PC-3 (cell line): ENCODE data around the gene TXNIP. TPM values are rescaled to one million over a fixed set of nuclear protein-coding genes. Genes with fewer than 3 reads are reported as not detected.
A peak's percentile ranks its signal among the peaks of the same experiment; 100 is the strongest.

ENCODE experiments used
- ATAC-seq: fragments of 200-7000 bp; cut with Tn5 transposase; 2 replicates; pipeline ENCODE4 v1.9.1; 2020; ENCODE audit warnings: mild to moderate bottlenecking, moderate library complexity
- BruUV-seq: library from RNA; stranded (reverse); fragments of 400-500 nt; replicated peaks from 2 replicates; lab custom pipeline; 2021; lab: Mats Ljungman, UMichigan
- CTCF ChIA-PET: fragments of 300-600 bp; sonication (Branson Sonifier 250); formaldehyde crosslinking; loops from one replicate; lab custom pipeline; 2022; ENCODE audit warnings: antibody characterized with exemption; lab: Charles Lee
- POLR2A ChIA-PET: fragments of 300-600 bp; sonication (Branson Sonifier 250); formaldehyde crosslinking; loops from one replicate; lab custom pipeline; 2022; ENCODE audit warnings: antibody characterized with exemption; ENCODE audit not compliant: unreplicated experiment; lab: Charles Lee
- DNase-seq: peaks from one replicate; pipeline ENCODE4 v3.0.0-alpha.2; 2015
- H2AFZ ChIP-seq: fragments of 300-600 bp; sonication (generic); 2 replicates; pipeline ENCODE4 v1.6.0; 2016; ENCODE audit warnings: antibody characterized with exemption, low read length
- H3F3A ChIP-seq: fragments of 300-600 bp; sonication (generic); one replicate; pipeline ENCODE4 v1.6.0; 2017; ENCODE audit warnings: antibody characterized with exemption, low read length, control low read depth, mild to moderate bottlenecking; ENCODE audit not compliant: unreplicated experiment
- H3K27ac ChIP-seq: fragments of 300-600 bp; sonication (generic); 2 replicates; pipeline ENCODE4 v1.5.1; 2016; ENCODE audit warnings: mild to moderate bottlenecking, low read length
- H3K27me3 ChIP-seq: fragments of 300-600 bp; sonication (generic); 2 replicates; pipeline ENCODE4 v1.6.1; 2016; ENCODE audit warnings: low read length, mixed read lengths
- H3K36me3 ChIP-seq: fragments of 300-600 bp; sonication (generic); 2 replicates; pipeline ENCODE4 v1.6.1; 2016; ENCODE audit warnings: low read depth, mixed run types, low read length, mixed read lengths
- H3K4me1 ChIP-seq: fragments of 300-600 bp; sonication (generic); 2 replicates; pipeline ENCODE4 v1.5.1; 2016; ENCODE audit warnings: low read length; ENCODE audit not compliant: insufficient read depth
- H3K4me2 ChIP-seq: fragments of 300-600 bp; sonication (generic); 2 replicates; pipeline ENCODE4 v1.6.0; 2016; ENCODE audit warnings: low read length
- H3K4me3 ChIP-seq: fragments of 300-600 bp; sonication (generic); 2 replicates; pipeline ENCODE4 v1.5.1; 2016; ENCODE audit warnings: mild to moderate bottlenecking, low read length, mixed read lengths
- H3K79me2 ChIP-seq: fragments of 300-600 bp; sonication (generic); 2 replicates; pipeline ENCODE4 v1.6.1; 2017; ENCODE audit warnings: low read length, mixed read lengths
- H3K9ac ChIP-seq: fragments of 300-600 bp; sonication (generic); 2 replicates; pipeline ENCODE4 v1.6.0; 2016; ENCODE audit warnings: mild to moderate bottlenecking, low read length
- H3K9me2 ChIP-seq: fragments of 300-600 bp; sonication (generic); replicated peaks from 2 replicates; pipeline ENCODE4 v1.6.1; 2016; ENCODE audit warnings: mixed run types, low read length, mixed read lengths
- H3K9me3 ChIP-seq: fragments of 300-600 bp; sonication (generic); 2 replicates; pipeline ENCODE4 v1.6.1; 2016; ENCODE audit warnings: low read length, mixed read lengths
- H4K20me1 ChIP-seq: fragments of 300-600 bp; sonication (generic); 2 replicates; pipeline ENCODE4 v1.6.1; 2016; ENCODE audit warnings: low read length, mixed read lengths
- EZH2 ChIP-seq: fragments of 300-600 bp; sonication (generic); IDR thresholded peaks from one replicate; pipeline ENCODE4 v1.6.1; 2017; ENCODE audit warnings: antibody characterized with exemption, mild to moderate bottlenecking, low read length; ENCODE audit not compliant: unreplicated experiment
- EZH2phosphoT487 ChIP-seq: fragments of 300-600 bp; sonication (generic); IDR thresholded peaks from 2 replicates; pipeline ENCODE4 v1.6.1; 2018; ENCODE audit warnings: mild to moderate bottlenecking, antibody characterized with exemption, low read length, borderline replicate concordance
- intact Hi-C: fragments of 100-400 bp; cut with micrococcal nuclease; formaldehyde crosslinking; loops from 2 replicates; pipeline ENCODE4 v1.9.0; 2023
- total RNA-seq: library from RNA; depleted of rRNA; stranded (reverse); fragments of >200 nt; gene quantifications from 2 replicates; pipeline ENCODE4 v1.2.3, GENCODE V29; 2014
- TF ChIP-seq, protein P1 (sequence below): fragments of 300-600 bp; sonication (generic); conservative IDR thresholded peaks from 2 replicates; pipeline ENCODE4 v1.5.1; 2017; ENCODE audit warnings: antibody characterized with exemption, low read depth, mild to moderate bottlenecking, low read length

The TXNIP gene
- total RNA-seq, 1 experiment from 2014 or later = 45.3 TPM

DNA sequence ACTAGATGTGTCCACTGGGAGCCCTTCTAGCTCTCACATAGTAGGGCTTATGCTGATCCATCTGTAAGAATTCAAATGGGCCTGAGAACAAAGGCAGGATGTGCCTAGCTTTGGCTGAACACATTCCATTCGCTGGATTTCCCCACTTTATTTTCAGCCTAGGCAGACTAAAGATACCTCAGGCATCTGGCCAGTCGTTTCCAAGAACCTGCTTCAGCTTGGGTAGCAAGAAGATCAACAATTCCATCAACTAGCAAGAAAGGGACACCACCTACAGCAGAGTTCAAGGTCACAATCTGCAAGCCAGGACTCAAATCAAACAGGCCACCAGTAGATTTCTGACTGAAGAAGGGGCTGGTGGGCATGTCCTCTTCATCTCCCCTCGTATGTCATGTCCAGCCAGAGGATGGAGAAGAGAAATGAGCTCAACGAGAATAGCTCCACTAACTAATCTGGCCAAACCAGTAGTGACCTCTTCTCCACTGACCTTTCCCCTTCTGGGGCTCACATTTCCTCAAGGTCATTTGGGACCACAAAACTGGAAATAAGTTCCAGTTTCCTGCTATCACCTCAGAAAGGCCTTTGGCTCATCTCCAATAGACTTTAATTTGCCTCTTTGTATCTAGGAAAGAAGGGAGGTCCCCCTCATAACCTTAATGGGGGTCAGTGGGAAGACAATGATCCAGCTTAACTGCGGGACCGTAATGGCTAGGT, 14.2 kb downstream of the TXNIP start:
- Histone ChIP-seq H3K36me3 (no peaks in the 10 kb centered on the region), H3K4me1 (peaks cover 64% of the 10 kb centered on the region), H3K9me3 (no peaks in the 10 kb centered on the region), H3K4me3 (no peak overlapping the region), H2AFZ (no peak overlapping the region), H3K4me2 (no peak overlapping the region), H3K27ac (no peak overlapping the region), H3K9ac (no peak overlapping the region), H3K27me3 (no peaks in the 10 kb centered on the region), H3F3A (no peaks in the 10 kb centered on the region), H3K79me2 (no peaks in the 10 kb centered on the region), H3K9me2 (no peaks in the 10 kb centered on the region), H4K20me1 (no peaks in the 10 kb centered on the region)
- CTCF ChIA-PET = no interaction called here
- ATAC-seq (no peak), DNase-seq (no peak)
- POLR2A ChIA-PET = interaction anchor here (0.6 kb wide), 1 partner anchor 123 kb away, joined by 4 read pairs; the partner anchor contains the start of gene PIAS3
- no peak for TF ChIP-seq EZH2
- TF ChIP-seq, protein P1, sequence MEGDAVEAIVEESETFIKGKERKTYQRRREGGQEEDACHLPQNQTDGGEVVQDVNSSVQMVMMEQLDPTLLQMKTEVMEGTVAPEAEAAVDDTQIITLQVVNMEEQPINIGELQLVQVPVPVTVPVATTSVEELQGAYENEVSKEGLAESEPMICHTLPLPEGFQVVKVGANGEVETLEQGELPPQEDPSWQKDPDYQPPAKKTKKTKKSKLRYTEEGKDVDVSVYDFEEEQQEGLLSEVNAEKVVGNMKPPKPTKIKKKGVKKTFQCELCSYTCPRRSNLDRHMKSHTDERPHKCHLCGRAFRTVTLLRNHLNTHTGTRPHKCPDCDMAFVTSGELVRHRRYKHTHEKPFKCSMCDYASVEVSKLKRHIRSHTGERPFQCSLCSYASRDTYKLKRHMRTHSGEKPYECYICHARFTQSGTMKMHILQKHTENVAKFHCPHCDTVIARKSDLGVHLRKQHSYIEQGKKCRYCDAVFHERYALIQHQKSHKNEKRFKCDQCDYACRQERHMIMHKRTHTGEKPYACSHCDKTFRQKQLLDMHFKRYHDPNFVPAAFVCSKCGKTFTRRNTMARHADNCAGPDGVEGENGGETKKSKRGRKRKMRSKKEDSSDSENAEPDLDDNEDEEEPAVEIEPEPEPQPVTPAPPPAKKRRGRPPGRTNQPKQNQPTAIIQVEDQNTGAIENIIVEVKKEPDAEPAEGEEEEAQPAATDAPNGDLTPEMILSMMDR = no peak
- TF ChIP-seq EZH2phosphoT487 = no peak
- no TSS peak for BruUV-seq
- intact Hi-C loops = no loop called here

DNA sequence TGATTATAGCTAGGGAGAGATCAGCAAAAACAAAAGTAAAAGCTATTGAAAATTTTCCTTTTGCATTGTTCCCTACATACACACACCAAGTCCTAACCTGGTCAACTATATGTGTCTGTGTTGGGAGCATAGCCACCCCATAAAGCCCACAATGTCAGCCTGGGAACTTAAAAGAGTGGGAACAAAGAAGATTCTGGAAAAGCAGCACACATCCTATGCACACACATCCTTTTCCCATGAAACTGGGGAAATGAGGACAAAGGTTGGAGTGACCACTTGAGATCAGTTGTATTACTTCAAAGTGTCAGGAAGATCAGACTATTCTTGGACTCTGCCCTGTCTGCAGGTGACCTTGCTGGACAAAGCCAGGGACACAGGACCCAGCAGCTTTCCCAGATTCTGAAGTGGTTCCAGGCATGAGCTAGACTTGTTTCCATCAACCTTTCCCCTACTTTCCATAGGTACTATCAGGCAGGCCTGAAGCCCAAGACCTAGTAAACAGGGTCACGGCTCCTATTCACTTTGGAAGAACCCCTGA, 15.9 kb downstream of the TXNIP start:
- Histone ChIP-seq H3K4me3 (no peak overlapping the region), H3K27ac (peak overlapping the region; percentile 77; the same call in 1 of the 2 replicates), H3F3A (no peaks in the 10 kb centered on the region), H3K4me1 (peaks cover 57% of the 10 kb centered on the region), H2AFZ (no peak overlapping the region), H3K9me2 (no peaks in the 10 kb centered on the region), H4K20me1 (no peaks in the 10 kb centered on the region), H3K4me2 (no peak overlapping the region), H3K9ac (no peak overlapping the region), H3K79me2 (no peaks in the 10 kb centered on the region), H3K27me3 (no peaks in the 10 kb centered on the region), H3K9me3 (no peaks in the 10 kb centered on the region), H3K36me3 (no peaks in the 10 kb centered on the region)
- BruUV-seq = no TSS peak
- TF ChIP-seq EZH2phosphoT487 (no peak), EZH2 (no peak)
- TF ChIP-seq, protein P1 = no peak
- ChIA-PET CTCF (interaction anchor here (0.9 kb wide), 1 partner anchor 27 kb away, joined by 5 read pairs; no protein-coding TSS in a partner anchor), POLR2A (interaction anchor here (0.6 kb wide), 2 partner anchors 16 to 73 kb away, joined by 3 to 15 read pairs; partner anchors contain the start of gene POLR3GL)
- intact Hi-C loops = no loop called here
- ATAC-seq (no peak), DNase-seq (no peak)
